ENCODE results near the gene HRG. TPM values are rescaled to one million over a fixed set of nuclear protein-coding genes. Genes with fewer than 3 reads are reported as not detected.

Gene HRG
- polyA plus RNA-seq, 1 of the 3 experiments (the other 2 are of a cell fraction), result not detected

DNA sequence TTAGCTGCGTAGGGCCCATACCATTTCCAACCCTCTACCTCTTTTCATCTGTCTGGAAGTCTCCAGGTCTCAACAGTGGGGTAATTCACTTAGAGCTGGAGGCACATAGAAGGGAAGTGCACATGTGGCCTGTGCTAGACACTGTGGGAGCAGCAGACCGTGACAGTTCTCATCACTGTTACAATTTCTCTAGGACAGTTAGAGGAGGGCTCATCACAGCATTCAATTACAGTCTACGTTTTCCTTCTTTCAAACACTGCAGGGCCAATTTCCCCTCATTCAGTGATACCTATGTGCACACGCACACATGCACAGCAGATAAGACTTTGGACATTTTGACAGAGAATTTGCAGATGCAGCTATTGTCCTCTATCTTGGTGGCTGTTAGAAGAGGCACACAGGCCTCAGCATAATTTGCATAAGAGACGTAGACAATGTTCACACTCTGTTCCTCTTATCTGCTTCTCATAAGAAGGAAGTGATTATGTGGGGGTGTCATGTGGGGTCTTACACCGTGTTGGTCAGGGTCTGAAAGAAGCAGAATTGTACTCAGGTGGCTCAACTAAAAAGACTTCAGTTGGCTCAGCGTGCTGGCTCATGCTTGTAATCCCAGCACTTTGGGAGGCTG is 12.6 kb upstream of the HRG start:
- no peaks in the 10 kb centered on the region for H3K9me2 ChIP-seq
- H3K27me3 ChIP-seq (ENCODE audit: insufficient read depth), result no peaks in the 10 kb centered on the region; the same call in 1 of the 2 replicates
- POLR2A ChIA-PET, result no interaction called here
- H3K4me2 ChIP-seq, result no peak overlapping the region
- no peak overlapping the region for H3K9ac ChIP-seq
- TF ChIP-seq TEAD4 (IDR thresholded peaks at IDR 0.05; ENCODE audit: borderline replicate concordance, insufficient read depth), result no peak
- TF ChIP-seq RAD21 (IDR thresholded peaks at IDR 0.05; ENCODE audit: low read length), result no peak
- no peak for TF ChIP-seq TCF12 (IDR thresholded peaks at IDR 0.05)
- no peaks in the 10 kb centered on the region; the same call in 1 of the 2 replicates for H3K9me3 ChIP-seq
- peak; percentile 36 for DNase-seq
- H3K27ac ChIP-seq (ENCODE audit: low read depth in 2 of 2, low read length in 1 of 2), result peak overlapping the region in 1 of 2 experiments; percentile 22; a peak in 1 of 4 replicates
- H2AFZ ChIP-seq (ENCODE audit: low read depth), result no peak overlapping the region
- H3K4me3 ChIP-seq (ENCODE audit: low read depth in 2 of 2, low read length in 1 of 2), result no peak overlapping the region
- no peaks in the 10 kb centered on the region for H3K36me3 ChIP-seq (replicated peaks in 1 of 2; ENCODE audit: control insufficient read depth in 1 of 2, insufficient read depth in 2 of 2, low read length in 1 of 2)
- CTCF ChIA-PET, result interaction anchor here (0.5 to 0.6 kb wide), 2 partner anchors 25 to 108 kb away, joined by 3 to 4 read pairs; no protein-coding TSS in a partner anchor
- H3K4me1 ChIP-seq (ENCODE audit: control insufficient read depth in 1 of 2, insufficient read depth in 2 of 2, low read depth in 1 of 2, low read length in 1 of 2), result no peaks in the 10 kb centered on the region; a peak in 1 of 4 replicates
- WGBS (ENCODE audit: low lambda C conversion rate), result 33% methylated on average over 7 of the region's 7 CpGs
- no peaks in the 10 kb centered on the region for H3K79me2 ChIP-seq (ENCODE audit: insufficient read depth)
- H4K20me1 ChIP-seq (ENCODE audit: insufficient read depth), result no peaks in the 10 kb centered on the region
- H3F3A ChIP-seq (replicated peaks; ENCODE audit: insufficient read depth), result no peaks in the 10 kb centered on the region

DNA sequence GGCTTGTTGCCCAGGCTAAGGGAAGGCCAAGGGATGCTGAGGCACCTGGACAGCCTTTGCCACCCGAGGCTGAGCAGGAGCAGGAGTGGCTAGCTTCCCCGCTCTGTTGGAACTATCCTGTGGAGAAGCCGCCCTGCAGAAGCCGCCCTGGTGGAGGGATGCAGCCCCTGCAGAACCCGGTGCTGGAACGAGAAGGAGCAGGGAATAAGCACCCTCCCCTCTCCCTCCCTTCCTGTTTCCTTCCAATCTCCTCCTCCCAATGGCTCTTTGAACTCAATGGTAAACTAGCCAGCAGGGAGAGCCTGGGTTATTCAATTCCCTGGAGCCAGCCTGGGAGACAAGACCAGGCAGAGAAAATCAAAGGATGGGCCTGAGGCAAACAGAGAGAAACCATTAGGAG is 11.8 kb upstream of the HRG start:
- peak; percentile 32 for DNase-seq
- Histone ChIP-seq H3K4me3 (ENCODE audit: low read depth in 2 of 2, low read length in 1 of 2) (no peak overlapping the region), H3F3A (replicated peaks; ENCODE audit: insufficient read depth) (no peaks in the 10 kb centered on the region), H3K9me3 (no peaks in the 10 kb centered on the region; the same call in 1 of the 2 replicates), H3K4me2 (no peak overlapping the region), H3K4me1 (ENCODE audit: control insufficient read depth in 1 of 2, insufficient read depth in 2 of 2, low read depth in 1 of 2, low read length in 1 of 2) (no peaks in the 10 kb centered on the region; a peak in 1 of 4 replicates), H4K20me1 (ENCODE audit: insufficient read depth) (no peaks in the 10 kb centered on the region), H3K27me3 (ENCODE audit: insufficient read depth) (no peaks in the 10 kb centered on the region; the same call in 1 of the 2 replicates), H2AFZ (ENCODE audit: low read depth) (no peak overlapping the region), H3K79me2 (ENCODE audit: insufficient read depth) (no peaks in the 10 kb centered on the region), H3K36me3 (replicated peaks in 1 of 2; ENCODE audit: control insufficient read depth in 1 of 2, insufficient read depth in 2 of 2, low read length in 1 of 2) (no peaks in the 10 kb centered on the region), H3K27ac (ENCODE audit: low read depth in 2 of 2, low read length in 1 of 2) (no peak overlapping the region), H3K9ac (no peak overlapping the region), H3K9me2 (no peaks in the 10 kb centered on the region)
- CTCF ChIA-PET, result interaction anchor here (0.5 to 0.6 kb wide), 2 partner anchors 25 to 108 kb away, joined by 3 to 4 read pairs; no protein-coding TSS in a partner anchor
- 36% methylated on average over 4 of the region's 6 CpGs for WGBS (ENCODE audit: low lambda C conversion rate)
- no peak for TF ChIP-seq EP300 (IDR thresholded peaks at IDR 0.05; ENCODE audit: borderline replicate concordance in 1 of 2, low read depth in 1 of 2, low read length in 1 of 2)
- TF ChIP-seq, protein P1, sequence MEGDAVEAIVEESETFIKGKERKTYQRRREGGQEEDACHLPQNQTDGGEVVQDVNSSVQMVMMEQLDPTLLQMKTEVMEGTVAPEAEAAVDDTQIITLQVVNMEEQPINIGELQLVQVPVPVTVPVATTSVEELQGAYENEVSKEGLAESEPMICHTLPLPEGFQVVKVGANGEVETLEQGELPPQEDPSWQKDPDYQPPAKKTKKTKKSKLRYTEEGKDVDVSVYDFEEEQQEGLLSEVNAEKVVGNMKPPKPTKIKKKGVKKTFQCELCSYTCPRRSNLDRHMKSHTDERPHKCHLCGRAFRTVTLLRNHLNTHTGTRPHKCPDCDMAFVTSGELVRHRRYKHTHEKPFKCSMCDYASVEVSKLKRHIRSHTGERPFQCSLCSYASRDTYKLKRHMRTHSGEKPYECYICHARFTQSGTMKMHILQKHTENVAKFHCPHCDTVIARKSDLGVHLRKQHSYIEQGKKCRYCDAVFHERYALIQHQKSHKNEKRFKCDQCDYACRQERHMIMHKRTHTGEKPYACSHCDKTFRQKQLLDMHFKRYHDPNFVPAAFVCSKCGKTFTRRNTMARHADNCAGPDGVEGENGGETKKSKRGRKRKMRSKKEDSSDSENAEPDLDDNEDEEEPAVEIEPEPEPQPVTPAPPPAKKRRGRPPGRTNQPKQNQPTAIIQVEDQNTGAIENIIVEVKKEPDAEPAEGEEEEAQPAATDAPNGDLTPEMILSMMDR (IDR thresholded peaks at IDR 0.05), result 0 out of 2 replicates have a peak, but pooled peaks have one; percentile 8
- POLR2A ChIA-PET, result no interaction called here

DNA sequence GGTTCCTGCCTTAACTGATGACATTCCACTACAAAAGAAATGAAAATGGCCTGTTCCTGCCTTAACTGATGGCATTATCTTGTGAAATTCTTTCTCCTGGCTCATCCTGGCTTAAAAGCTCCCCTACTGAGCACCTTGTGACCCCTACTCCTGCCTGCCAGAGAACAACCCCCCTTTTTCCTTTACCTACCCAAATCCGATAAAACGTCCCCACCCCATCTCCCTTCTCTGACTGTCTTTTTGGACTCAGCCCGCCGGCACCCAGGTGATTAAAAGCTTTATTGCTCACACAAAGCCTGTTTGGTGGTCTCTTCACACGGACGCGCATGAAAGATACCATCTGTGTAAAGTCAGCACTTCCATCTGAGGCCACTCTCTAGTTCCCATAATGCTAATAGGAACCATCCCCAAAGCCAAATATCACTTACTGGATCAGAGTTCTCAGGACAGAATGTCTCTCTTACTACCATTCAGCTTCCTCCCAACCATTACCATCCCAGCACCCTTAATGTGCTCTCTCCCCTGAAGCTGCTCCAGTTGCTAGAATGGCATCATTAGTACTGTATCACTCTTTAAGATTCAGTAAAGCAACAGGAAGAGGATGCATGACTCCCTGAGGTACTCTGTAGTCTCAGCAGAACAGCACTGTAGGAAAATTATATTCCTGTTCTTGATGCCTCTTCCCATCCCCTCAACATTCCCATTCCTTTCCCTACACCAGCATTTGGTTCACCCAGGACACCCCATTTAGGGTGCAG is 2.3 kb upstream of the HRG start:
- POLR2A ChIA-PET, result no interaction called here

More for the DNA sequence above, 2.3 kb upstream of the HRG start:
- no peak overlapping the region for H2AFZ ChIP-seq (ENCODE audit: low read depth)
- H3K9me2 ChIP-seq, result no peaks in the 10 kb centered on the region
- TF ChIP-seq, protein P2, sequence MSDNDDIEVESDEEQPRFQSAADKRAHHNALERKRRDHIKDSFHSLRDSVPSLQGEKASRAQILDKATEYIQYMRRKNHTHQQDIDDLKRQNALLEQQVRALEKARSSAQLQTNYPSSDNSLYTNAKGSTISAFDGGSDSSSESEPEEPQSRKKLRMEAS (IDR thresholded peaks at IDR 0.05; ENCODE audit: low read depth), result no peak
- no peak overlapping the region for H3K27ac ChIP-seq (ENCODE audit: low read depth in 2 of 2, low read length in 1 of 2)
- H3K4me1 ChIP-seq (ENCODE audit: control insufficient read depth in 1 of 2, insufficient read depth in 2 of 2, low read depth in 1 of 2, low read length in 1 of 2), result no peaks in the 10 kb centered on the region
- no peaks in the 10 kb centered on the region for H4K20me1 ChIP-seq (ENCODE audit: insufficient read depth)
- no peaks in the 10 kb centered on the region for H3K9me3 ChIP-seq
- H3F3A ChIP-seq (replicated peaks; ENCODE audit: insufficient read depth), result no peaks in the 10 kb centered on the region
- CTCF ChIA-PET, result no interaction called here
- no peak for DNase-seq
- H3K9ac ChIP-seq, result no peak overlapping the region
- H3K36me3 ChIP-seq (replicated peaks in 1 of 2; ENCODE audit: control insufficient read depth in 1 of 2, insufficient read depth in 2 of 2, low read length in 1 of 2), result no peaks in the 10 kb centered on the region
- 56% methylated on average over 7 of the region's 7 CpGs for WGBS (ENCODE audit: low lambda C conversion rate)
- H3K79me2 ChIP-seq (ENCODE audit: insufficient read depth), result no peaks in the 10 kb centered on the region
- H3K4me2 ChIP-seq, result no peak overlapping the region
- no peak overlapping the region for H3K4me3 ChIP-seq (ENCODE audit: low read depth in 2 of 2, low read length in 1 of 2)
- H3K27me3 ChIP-seq (ENCODE audit: insufficient read depth), result no peaks in the 10 kb centered on the region; the same call in 1 of the 2 replicates

Measured in SK-N-SH (cell line).